ENCODE results near the gene DMXL2.
"Not testable (repeated sequence)": the region's sequence is repeated elsewhere in the genome, so short reads cannot be mapped to it uniquely, and the experiment has no call there.

Gene DMXL2

DNA sequence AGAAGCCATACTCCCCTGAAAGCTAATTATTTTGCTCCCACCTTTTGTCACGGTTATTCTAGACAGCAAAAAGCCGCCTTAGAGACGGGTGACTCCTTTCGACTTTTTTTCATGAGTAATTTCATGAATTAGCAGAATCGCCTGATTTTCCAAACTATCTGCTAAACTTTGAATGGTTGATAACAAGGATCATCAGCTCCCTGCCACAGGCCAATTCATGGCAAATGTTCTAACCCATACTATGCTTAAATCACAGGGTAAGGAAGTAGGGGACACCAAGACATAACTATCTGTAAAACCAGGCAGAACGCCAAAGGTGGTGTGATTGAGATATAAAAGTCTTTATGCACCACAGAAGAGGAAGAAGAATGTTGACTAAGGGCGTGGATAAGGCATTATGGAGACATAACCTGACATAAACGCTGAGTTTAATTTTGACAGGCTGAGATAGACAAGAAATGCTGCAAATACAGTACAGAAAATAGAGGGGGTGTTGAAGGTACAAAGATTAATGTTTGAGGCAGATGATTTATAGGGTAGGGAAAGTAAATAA lies 891 bp upstream of the DMXL2 start:
- no peak for DNase-seq

DNA sequence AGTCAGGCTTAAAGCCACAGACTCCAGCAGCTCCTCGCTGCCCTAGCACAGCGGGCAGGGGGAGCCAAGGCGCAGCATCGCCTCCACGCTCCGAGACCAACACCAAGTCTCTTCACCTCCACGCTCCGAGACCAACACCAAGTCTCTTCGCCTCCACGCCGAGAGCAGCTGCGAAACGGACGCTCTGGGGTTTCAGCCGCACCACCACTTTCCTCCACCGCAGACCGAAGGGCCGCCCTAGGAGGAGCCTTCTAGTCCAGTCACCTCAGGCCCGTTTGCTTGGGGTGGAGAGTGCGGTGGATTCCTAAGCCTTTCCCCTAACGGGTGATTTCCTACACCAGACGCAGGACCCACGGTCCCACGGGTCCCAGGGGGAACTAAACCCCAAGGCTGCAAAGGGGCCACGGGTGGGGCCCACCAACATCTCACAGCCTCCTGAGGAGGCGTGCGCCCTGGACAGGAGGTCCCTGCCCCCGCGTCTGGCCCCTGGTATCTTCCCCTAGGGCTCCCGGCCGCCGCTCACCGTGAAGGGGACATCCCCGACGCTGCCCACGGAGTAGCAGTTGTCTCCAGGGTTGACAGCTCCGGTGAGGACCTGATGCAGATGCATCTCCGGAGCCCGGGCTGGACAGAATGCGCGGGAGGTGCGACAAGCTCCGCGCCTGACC lies 501 bp downstream of the DMXL2 start:
- peak; percentile 36 for DNase-seq

DNA sequence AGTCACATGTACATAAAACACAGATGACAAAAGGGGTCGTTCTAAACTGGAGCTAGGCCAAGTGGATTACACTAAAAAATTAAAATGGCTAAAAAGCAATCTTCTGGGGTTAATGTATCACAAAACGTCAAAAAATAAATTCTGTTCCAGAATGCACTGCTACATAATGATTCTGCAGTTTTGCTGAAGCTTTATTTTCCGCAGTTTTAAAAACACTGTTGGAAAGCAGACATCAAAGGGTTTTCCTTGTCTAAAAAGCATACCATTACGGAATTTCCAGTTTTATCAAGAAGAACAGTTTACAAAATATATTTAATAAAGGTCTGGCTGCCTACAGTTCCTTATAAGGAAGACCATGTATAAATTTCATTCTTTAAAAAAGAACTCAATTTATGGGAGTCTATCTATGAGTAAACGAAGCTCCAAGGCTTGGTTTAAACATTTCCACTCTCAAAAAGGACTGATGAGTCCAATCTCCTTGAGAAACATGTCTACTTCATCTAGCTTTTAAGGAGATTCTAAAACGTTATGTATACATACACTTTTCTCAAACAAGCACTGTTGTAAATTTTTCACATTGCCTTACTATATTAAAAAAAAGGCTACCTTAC lies 1.3 kb downstream of the DMXL2 start:
- DNase-seq: no peak

DNA sequence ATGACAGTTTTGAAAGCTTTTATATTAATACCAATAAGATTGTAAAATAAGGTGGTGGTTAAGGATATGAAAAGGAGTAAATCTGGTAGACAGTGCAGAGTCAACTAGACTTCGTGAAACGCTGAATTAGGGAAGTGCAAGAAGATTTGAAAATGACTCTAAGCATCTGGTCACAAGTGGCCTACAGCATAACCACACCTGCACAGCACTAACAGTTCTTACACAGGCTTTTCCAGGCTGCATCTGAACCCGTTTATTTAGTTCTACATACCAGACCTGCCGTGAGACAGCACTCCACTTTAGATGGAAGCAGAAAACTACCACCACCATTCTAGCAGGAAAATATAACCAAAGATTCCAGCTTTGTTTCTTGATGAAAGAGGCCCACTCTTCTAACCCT lies 1.9 kb downstream of the DMXL2 start:
- no peak for DNase-seq

DNA sequence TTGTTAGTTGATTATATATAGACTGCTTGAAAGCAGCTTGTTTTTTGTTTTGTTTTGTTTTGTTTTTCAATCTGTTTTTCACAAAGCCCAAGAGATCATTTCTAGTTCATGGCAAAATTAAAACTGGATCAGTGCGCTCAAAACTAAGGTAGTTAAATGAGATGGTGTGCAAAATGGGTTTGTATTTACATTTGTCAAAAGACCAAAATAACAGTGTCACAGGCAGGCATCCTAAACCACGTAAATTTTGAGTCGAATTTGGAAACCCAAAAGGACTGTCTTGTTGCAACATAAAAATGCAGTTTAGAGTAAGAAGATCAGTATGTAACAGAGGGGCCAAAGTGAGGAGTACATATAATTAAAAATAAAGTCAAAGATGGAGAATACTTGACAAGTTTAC lies 2.4 kb downstream of the DMXL2 start:
- no peak for DNase-seq

DNA sequence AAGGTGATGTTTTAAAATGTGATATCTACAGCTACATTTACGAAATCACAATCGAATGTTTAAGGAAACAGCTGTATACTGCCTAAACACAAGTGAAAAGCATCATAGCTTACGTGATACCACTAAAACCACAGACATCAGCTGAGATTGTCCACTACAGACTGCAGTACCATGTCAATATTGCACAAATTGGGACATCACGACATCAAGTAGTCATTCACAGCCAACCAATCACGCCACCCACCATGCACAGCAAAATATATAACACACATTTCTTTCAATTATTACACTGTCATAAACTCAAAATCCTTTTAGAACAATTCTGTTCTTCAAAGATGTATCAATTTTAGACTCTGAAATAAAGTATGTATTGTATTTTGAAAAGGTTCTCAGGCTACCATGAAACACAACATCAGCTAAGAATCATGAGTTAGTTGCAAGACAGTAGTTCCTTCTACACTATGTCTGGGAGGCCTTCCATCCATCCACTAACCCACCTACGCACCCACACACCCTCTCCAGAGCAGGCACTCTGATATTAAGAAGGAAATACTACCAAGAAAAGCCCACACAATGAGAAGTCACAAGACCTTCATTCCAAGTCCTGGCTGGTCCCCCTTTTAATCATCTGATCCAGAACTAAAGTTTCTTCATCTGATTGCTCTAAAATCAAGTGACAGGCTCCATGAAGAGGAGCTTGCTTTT lies 3.1 kb downstream of the DMXL2 start:
- DNase-seq: no peak

DNA sequence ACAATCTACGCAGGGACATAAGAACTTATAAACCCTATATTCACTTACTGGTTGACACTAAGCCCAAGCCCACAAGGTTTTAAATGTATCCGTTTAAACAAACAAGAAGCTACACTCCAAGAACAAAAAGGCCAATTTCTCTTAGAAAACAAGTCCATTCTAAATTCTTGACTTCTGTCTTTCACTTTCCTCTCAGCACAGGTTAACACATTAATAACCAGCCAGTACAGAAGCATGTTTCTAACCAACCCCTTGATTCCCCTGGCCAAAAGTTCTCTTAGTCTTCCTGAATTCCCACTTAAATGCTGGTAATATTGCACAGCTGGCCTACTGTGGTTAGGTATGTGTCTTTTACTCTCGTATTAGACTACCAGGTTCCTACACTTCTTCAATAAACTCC lies 4.7 kb downstream of the DMXL2 start:
- no peak for DNase-seq

DNA sequence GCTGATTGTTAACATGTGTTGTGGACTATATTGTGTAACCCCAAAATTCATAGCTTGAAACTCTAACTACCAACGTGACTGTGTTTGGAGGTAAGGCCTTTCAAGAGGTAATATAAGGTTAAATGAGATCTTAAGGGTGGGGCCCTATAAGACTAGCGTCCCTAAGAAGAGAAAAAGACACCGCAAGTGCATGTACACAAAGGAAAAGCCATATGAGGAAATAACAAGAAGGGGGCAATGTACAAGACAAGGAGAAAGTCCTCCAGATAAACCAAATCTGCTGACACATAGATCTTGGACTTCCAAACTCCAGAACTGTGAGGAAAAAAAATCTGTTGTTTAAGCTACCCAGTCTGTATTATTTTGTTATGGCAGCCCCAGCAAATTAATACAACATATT lies 8.6 kb downstream of the DMXL2 start:
- DNase-seq: no peak

DNA sequence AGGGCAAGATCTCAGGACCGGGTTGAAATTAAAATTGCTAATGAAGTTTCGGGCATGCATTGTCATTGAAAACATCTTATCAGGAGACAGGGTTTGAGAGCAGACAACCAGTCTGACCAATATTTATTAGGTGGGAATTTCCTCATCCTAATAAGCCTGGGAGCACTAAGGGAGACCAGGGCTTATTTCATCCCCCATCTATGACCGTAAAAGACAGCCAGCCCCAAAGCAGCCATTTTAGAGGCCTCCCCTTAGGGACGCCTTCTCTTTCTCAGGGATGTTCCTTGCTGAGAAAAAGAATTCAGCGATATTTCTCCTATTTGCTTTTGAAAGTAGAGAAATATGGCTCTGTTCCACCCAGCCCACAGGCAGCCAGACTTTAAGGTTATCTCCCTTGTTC lies 9.9 kb downstream of the DMXL2 start:
- DNase-seq: not testable (repeated sequence)

DNA sequence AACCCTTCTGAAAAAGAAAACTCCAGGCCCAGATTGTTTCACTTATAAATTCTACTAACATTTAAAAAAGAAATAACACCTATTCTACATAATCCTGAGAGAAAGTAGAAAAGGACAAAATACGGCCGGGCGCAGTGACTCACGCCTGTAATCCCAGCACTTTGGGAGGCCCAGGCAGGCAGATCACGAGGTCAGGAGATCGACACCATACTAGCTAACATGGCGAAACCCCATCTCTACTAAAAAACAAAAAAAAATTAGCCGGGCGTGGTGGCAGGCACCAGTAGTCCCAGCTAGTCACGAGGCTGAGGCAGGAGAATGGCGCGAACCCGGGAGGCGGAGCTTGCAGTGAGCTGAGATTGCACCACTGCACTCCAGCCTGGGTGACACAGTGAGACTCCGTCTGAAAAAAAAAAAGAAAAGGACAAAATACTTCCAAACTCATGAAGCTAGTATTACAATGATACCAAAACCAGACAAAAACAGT lies 19.1 kb downstream of the DMXL2 start:
- DNase-seq: not testable (repeated sequence)

DNA sequence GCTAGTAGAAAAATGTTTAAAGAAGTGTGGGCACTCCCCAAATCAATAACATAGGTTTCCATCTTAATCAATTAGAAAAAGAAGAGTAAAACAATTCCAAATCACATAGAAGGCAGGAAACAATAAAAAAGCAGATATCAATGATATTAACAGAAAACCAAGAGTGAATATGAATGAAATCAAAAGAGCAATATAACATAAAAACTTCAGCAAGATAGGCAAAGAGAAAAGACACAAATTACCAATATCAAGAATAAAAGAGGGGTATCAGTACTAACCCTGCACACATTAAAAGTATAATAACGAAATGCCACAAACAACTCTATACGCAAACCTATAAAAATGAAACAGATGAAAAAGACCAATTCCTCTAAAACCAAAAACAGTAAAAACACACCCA lies 19.6 kb downstream of the DMXL2 start:
- DNase-seq: no peak

DNA sequence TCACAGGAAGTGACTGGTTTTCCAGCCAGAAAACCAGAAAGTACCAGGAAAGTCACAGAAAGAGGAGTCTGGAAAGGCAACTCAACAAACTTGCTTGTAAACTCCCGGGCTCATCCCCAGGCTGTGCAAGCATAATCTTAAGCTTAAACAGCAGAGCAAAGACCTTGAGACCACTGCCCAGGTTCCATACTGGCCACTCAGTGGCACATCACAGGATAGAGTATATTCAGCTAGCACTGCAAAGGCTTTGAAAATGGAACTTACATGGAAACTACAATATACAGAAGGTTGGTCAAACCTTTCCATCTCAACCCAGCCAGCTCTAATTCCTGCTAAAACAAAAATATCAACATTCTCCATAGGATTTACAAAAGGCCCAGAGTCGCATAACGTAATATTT lies 20.1 kb downstream of the DMXL2 start:
- DNase-seq: no peak

DNA sequence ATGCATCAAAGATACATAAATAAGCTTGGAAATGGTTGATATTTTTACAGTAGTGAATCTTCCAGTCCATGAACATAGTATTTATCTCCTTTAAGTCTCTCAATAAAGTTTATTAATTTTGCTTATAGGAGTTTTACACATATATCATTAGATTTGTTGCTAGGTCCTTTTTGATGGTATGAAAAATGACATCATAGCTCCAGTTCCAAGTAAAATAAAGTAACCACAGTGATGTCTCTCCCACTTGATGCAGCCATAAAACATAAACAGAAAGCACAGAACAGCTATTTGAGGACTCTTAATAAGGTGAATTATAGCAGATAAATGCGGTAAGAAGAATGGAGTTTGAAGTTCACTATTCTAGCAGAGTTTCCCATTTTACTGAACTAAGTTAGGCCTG lies 20.8 kb downstream of the DMXL2 start:
- DNase-seq: no peak

DNA sequence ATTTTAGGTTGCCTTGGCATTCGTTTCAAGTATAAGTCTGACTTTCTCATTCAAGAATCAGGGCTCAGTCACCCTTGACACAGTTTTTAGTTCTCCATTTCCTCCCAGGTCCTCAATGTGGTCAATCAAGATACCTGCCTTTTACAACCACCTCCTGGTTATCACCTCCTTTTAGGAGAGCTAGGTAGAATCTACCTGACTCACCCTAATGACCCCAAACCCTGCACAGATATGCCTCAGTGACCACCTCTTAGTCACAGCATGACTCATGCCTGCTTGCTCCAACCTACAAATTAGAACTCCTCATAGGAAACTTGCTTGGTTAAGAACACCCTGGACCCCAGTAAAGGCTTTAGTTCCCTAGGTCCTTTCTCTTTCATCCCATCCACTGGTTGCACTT lies 22.5 kb downstream of the DMXL2 start:
- DNase-seq: no peak

DNA sequence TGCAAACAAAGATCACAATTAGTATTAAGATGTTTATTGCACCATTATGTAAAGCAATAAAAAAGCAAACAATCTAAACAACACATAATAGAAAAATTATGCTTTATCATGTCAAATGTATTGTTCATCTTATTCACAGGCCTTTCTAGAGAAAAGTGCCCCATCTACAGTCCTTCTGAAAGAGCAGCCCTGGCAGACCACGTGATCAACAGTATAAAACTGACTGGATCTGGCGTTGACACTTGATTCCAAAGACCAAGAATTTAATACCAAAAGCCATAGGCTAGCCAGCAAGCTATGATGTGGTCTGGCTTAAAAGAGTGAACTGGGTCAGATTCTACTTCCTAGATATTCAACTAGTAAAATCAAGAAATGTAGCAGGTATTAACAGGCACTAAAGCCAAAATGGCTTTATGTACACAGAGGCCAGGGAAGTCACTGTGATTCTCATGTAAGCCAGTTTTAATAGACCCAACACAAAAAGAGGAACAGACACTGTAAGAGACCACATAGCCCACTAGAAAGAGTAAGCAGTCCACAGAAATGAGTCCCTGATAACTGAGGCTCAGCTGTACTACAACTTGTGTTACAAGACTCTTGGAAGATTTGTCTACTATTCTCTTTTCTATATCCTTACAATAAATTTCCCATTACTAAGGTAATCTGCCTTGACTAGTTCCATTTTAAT lies 32.5 kb downstream of the DMXL2 start:
- DNase-seq: no peak

DNA sequence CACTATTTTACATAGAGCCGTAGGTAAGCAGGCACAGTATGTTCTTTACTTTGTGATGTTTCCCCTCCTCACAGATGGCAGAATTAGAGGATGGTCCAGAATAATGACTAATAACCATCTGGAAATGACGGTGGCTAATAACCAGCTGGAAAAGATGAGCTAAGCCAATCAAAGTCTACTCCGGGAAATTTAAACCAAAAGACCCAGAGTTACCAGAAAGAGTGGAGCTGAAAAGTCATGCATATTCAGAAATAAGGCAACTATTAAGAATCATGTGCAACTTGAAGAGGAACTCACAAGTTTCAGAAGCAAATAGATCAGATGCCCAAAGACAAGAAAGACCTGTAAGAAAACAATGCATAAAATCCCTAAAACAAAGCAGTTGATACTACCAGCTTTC lies 33.6 kb downstream of the DMXL2 start:
- no peak for DNase-seq

DNA sequence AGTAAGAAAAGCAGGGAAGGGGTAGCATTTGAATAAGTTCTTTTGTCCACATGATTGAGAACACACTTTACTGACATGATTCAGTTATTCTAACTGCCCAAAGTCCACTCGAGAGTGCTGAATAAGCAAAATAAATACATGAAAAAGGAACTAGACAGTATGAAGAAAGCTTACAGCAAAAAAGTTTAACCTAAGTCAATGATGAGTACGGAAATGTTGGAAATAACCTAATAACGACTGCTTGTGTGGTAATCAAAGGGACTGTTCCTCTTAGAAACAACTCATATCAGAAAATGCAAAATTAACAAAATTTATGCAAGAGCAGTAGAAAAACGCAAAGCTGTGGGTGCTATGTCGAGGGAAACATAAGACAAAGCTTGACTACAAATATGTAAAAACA lies 36.6 kb downstream of the DMXL2 start:
- DNase-seq: no peak

DNA sequence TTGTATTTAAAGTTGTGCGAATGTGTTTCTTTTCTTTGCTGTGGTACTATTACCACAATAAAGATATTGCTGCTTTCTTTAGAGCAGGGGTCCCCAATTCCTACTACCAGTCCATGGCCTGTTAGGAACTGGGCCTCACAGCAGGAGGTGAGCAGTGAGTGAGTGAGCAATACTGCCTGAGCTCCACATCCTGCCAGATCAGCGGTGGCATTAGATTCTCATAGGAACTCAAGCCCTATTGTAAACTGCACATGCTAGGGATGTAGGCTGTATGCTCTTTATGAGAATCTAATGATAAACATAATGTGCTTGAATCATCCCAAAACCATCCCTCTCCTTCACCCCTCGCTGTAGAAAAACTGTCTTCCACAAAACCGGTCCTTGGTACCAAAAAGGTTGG lies 41.6 kb downstream of the DMXL2 start:
- DNase-seq: no peak

DNA sequence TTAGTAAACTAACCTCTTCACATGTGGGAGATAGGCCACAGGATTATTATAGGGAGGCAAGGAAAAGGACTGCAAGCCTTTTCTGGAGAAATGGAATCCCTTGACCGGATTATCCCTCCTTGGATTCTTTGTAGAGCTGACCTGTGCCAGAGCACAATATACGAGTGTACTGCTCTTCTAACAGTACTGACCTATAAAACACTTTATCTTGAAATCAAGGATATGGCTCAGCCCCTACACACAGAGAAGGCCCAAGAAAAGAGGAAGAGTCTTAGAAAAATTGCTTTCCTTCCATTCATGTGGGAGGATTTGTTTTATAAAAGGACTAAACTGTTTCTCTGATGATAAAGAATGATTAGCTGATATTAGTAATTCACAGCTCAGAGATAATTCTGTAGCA lies 42.2 kb downstream of the DMXL2 start:
- DNase-seq: no peak

DNA sequence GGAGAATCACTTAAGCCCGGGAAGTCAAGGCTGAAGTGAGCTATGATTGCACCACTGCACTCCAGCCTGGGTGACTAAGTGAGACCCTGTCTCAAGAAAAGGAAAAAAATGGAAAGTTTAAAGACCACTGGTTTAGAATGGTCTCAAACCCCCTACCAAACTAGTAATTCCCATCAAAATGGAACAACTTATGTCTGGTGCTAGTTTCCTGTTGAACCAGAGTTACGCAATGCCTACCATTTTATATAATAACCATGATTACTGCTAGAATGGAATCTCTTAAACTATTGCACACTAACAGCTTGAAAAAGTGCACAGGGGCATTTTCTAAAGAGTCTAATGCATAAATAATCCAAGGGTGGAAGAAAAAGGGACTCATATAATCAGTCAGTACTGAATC lies 43.6 kb downstream of the DMXL2 start:
- no peak for DNase-seq

DNA sequence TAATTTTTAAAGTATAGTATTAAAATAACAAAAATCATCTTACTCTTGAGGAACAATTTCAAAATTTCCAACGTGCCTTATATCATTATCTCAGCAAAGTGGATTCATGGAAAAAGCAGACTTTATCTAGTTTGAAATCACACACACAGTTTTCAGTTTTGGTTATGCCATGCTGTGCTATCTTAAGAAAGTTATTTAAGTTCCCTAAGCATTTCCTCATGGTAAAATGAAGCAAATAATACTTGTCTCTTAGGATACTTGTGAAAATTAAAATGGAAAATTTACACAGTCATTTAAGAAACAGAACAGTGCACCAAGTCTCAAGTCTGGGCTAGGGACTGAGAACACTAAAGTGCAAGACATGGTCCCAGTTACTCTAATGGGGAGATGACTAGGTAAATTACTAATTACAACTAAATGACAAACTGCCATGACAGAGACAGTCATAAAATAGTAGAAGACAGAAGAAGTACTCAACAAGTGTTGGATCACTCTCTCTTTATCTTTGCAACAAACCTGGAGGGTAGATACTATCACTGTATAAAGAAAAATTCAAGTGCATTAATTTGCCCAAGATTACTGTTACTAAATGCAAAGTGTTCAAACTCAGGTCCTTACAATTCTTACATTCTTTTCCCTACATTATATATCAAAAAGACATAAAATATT lies 44.8 kb downstream of the DMXL2 start:
- no peak for DNase-seq

DNA sequence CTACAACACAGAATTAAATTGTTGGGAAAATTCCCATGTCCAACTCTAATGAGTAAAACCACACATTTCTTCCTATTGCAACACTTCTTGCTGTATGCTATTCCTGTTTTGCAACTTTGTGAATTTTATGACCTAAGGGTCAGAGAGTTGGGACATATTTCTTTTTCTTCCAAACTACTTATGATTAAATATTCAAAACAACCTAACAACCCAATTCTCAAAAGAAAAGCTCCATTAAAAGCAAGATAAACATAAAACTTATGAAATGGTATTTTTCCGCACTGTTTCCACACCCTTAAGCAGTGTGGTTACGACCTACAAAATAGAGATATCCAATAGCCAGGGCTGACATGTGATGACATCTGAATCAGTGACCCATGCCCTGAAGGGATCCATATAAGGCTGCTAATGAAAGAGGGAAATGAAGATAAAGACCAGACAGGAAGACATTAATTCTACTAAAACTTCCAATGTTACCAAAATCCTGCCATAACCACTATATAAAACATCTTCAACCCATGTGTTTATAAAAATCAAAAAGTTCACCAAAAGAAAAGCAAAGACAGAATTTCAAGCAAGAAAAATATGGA lies 45.6 kb downstream of the DMXL2 start:
- DNase-seq: no peak

All from stimulated activated CD4-positive, alpha-beta T cell treated with anti-CD3 and anti-CD28 coated beads, Interleukin-12 subunit alpha, Interleukin-12 subunit beta, amount 100 ng/mL, for 4 hours (primary cell).